Pancreas (tissue), 10 donors: Measurements from ENCODE around the gene TM7SF2. TPM values are rescaled to one million over a fixed set of nuclear protein-coding genes. Genes with fewer than 3 reads are reported as not detected.

ENCODE experiments used
- ATAC-seq, 4 donors: fragments of 200-7000 bp; cut with Tn5 transposase; one replicate each; pipeline versions ENCODE4 v1.8.0 to v1.9.1; 2020; ENCODE audit warnings: mild to moderate bottlenecking in 4 of 4, moderate library complexity in 4 of 4
- DNase-seq, 6 donors: peaks; one replicate each; pipeline ENCODE4 v3.0.0-alpha.2; 2020
- FAIRE-seq: peaks from 2 replicates; lab custom pipeline; 2012; peaks lifted over from hg19 to GRCh38; lab: Jason Lieb, UNC
- H3K27ac ChIP-seq, 4 donors: fragments of 200-600 bp; sonication (generic); 1 replicate in 3 of 4; 2 replicates in 1 of 4; pipeline versions ENCODE4 v1.5.0 to v1.8.0; 2020
- H3K27me3 ChIP-seq, 4 donors: fragments of 200-600 bp; one replicate each; pipeline ENCODE4 v1.8.0; 2021
- H3K36me3 ChIP-seq, 3 donors: fragments of 200-600 bp; sonication (generic) in 1 of 3; one replicate each; pipeline versions ENCODE4 v1.5.0 to v1.8.0; 2020 to 2021
- H3K4me1 ChIP-seq, 3 donors: fragments of 200-600 bp; one replicate each; pipeline ENCODE4 v1.8.0; 2021
- H3K4me3 ChIP-seq, 4 donors: fragments of 200-600 bp; sonication (generic) in 2 of 4; one replicate each; pipeline versions ENCODE4 v1.5.0 to v1.8.0; 2020 to 2021
- H3K9me3 ChIP-seq, 4 donors: fragments of 200-600 bp; one replicate each; pipeline ENCODE4 v1.8.0; 2021
- CTCF ChIP-seq, 4 donors: fragments of 200-600 bp; sonication (generic) in 3 of 4; IDR thresholded peaks; one replicate each; pipeline versions ENCODE4 v1.5.0 to v1.8.0; 2021; ENCODE audit warnings: antibody characterized with exemption in 4 of 4
- WGBS, 2 donors: extraction: QIAGEN DNeasy Blood & Tissue Kit; methylation state at CpG; one replicate each; pipeline ENCODE4 v1.1.7; 2013; 5-methylcytosine and 5-hydroxymethylcytosine counted together
- intact Hi-C, 3 donors: fragments of 100-400 bp; cut with DNase I; formaldehyde crosslinking; loops; one replicate each; pipeline versions ENCODE4 v1.11.1 to v1.14.2; 2022
- polyA plus RNA-seq, 2 donors: library from polyadenylated mRNA; stranded (reverse); fragments of 200-250 nt; gene quantifications; one replicate each; pipeline ENCODE4 v1.2.3, GENCODE V29; 2013
- total RNA-seq, 6 donors: library from RNA; stranded (reverse); fragmentation: NEBNext Ultra II Directional in 4 of 6; extraction: Animal tissue kit (Norgen Biotek cat#: 25700) in 4 of 6; gene quantifications; one replicate each; pipeline versions ENCODE4 v1.2.1 to v1.2.4, GENCODE V29; 2021 to 2023
- donor health status: healthy with polysubstance abuse.
- donor health status: DM: no; HTN: no; CAD: no; lungs with moderate emphysema.
- donor health status: DM: no; HTN: no; CAD: no.
- donor health status: control.
- donor health status: control.
- donor health status: Bipolar disorder and iron deficiency.
- donor health status: DM: yes; HTN: yes; CAD: no.
- donor health status: DM: no; HTN: no; CAD: no.
- donor health status: DM: no; HTN: no; CAD: no.
- donor health status: DM: yes; HTN: yes; CAD: no.

The TM7SF2 gene
- total and polyA plus RNA-seq, 8 donors, result 12.8 to 203 (median 60.6) TPM

- no peaks in the 10 kb centered on the region for H3K4me1 ChIP-seq
- H3K27ac ChIP-seq, result no peak overlapping the region
- no peaks in the 10 kb centered on the region for H3K36me3 ChIP-seq
- H3K27me3 ChIP-seq, result no peaks in the 10 kb centered on the region
- TF ChIP-seq CTCF (IDR thresholded peaks at IDR 0.05), result no peak
- FAIRE-seq (no peak), DNase-seq (no peak), ATAC-seq (no peak)
- H3K4me3 ChIP-seq, result no peak overlapping the region
- 85 to 88% methylated on average over 4 of the region's 4 CpGs for WGBS, 2 donors
- no peaks in the 10 kb centered on the region for H3K9me3 ChIP-seq
- intact Hi-C loops, result no loop called here
Measured at GRCh38 chr11:65066805-65067291, 44.8 kb upstream of the TM7SF2 start.

GRCh38 chr11:65067446-65067845 is 44.2 kb upstream of the TM7SF2 start:
- no peaks in the 10 kb centered on the region for H3K9me3 ChIP-seq
- H3K36me3 ChIP-seq, result no peaks in the 10 kb centered on the region
- DNase-seq (no peak), FAIRE-seq (no peak), ATAC-seq (no peak)
- intact Hi-C loops, result no loop called here
- H3K27ac ChIP-seq, result no peak overlapping the region
- 75 to 80% methylated on average over 10 of the region's 10 CpGs for whole genome bisulfite sequencing, 2 donors
- no peaks in the 10 kb centered on the region for H3K4me1 ChIP-seq
- H3K27me3 ChIP-seq, result no peaks in the 10 kb centered on the region
- no peak for TF ChIP-seq CTCF (IDR thresholded peaks at IDR 0.05)
- no peak overlapping the region for H3K4me3 ChIP-seq

- Histone ChIP-seq H3K36me3 (no peaks in the 10 kb centered on the region), H3K27me3 (no peaks in the 10 kb centered on the region), H3K4me1 (no peaks in the 10 kb centered on the region), H3K9me3 (no peaks in the 10 kb centered on the region), H3K27ac (no peak overlapping the region), H3K4me3 (no peak overlapping the region)
- ATAC-seq (no peak), FAIRE-seq (no peak), DNase-seq (no peak)
- intact Hi-C loops, result no loop called here
- 52 to 53% methylated on average over 9 of the region's 9 CpGs for WGBS, 2 donors
- TF ChIP-seq CTCF (IDR thresholded peaks at IDR 0.05), result no peak
Measured at GRCh38 chr11:65069217-65069616, 42.5 kb upstream of the TM7SF2 start.

DNA sequence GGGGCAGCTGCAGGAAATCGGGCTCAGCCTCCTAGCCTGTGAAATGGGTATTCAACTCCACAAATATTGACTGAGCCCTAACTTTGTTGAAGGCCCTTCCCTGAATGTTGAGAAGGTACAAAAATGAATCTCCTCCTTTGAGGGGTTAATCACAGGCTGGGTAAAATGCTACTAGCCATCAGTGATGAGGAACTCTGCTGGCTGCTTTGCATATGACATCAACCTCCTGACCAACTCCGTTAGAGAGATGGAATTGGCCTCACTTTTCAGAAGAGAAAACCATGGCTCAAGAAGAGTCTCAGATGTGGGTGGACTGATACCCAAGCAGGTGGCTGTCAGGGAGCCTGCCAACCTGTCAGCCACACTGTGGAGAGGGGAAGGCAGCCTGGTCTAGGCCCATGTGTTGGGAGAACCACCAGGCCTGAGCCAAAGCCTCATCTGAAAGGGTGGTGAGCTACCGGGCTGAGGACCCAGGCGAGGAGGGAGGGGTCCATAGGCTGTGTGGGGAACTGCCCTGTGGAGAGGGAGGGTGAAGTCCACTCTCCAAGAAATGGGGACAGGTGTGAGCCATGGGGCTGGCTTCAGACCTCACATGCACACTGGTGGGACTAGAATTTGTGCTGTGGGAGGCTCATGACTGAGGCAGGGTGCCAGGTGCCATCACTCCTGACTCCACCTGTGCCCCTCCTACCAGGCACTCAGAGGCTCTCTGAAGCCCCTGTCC is 39.6 kb upstream of the TM7SF2 start:
- Histone ChIP-seq H3K4me1 (no peaks in the 10 kb centered on the region), H3K9me3 (no peaks in the 10 kb centered on the region), H3K4me3 (no peak overlapping the region), H3K27ac (no peak overlapping the region), H3K27me3 (no peaks in the 10 kb centered on the region), H3K36me3 (no peaks in the 10 kb centered on the region)
- no peak for TF ChIP-seq CTCF (IDR thresholded peaks at IDR 0.05)
- FAIRE-seq, result no peak
- 61 to 70% methylated on average over 4 of the region's 4 CpGs for WGBS, 2 donors
- intact Hi-C loops, result no loop called here
- DNase-seq, result no peak
- no peak for ATAC-seq

GRCh38 chr11:65072631-65072966 is 39.1 kb upstream of the TM7SF2 start:
- intact Hi-C loops, result no loop called here
- Histone ChIP-seq H3K4me3 (no peak overlapping the region), H3K4me1 (no peaks in the 10 kb centered on the region), H3K27ac (no peak overlapping the region), H3K9me3 (no peaks in the 10 kb centered on the region), H3K36me3 (no peaks in the 10 kb centered on the region), H3K27me3 (no peaks in the 10 kb centered on the region)
- DNase-seq (no peak), FAIRE-seq (no peak), ATAC-seq (no peak)
- no peak for TF ChIP-seq CTCF (IDR thresholded peaks at IDR 0.05)
- 38% methylated on average over 1 of the region's 1 CpG for WGBS, 2 donors
